HepG2 (cell line): ENCODE data around the gene CENPM. TPM values are rescaled to one million over a fixed set of nuclear protein-coding genes. Genes with fewer than 3 reads are reported as not detected.

Experiments
- ATAC-seq: fragments of 200-7000 bp; cut with Tn5 transposase; 3 replicates; pipeline ENCODE4 v1.9.1; 2020; ENCODE audit warnings: mild to moderate bottlenecking, moderate library complexity
- BruUV-seq: library from RNA; stranded (reverse); fragments of 400-500 nt; replicated peaks from 2 replicates; lab custom pipeline; 2021; lab: Mats Ljungman, UMichigan
- CTCF ChIA-PET: fragments of 300-600 bp; formaldehyde crosslinking; extraction: SDS; loops from one replicate; lab custom pipeline; 2021; ENCODE audit warnings: low total read pairs, inconsistent platforms, low intra/inter-chr PET ratio; lab: Yijun Ruan, JAX
- POLR2A ChIA-PET: fragments of 350-600 bp; sonication (Branson Sonifier 250); formaldehyde crosslinking; loops from one replicate; lab custom pipeline; 2020; ENCODE audit warnings: antibody characterized with exemption, inconsistent platforms; lab: Yijun Ruan, JAX
- DNase-seq: peaks from one replicate; pipeline ENCODE4 v3.0.0-alpha.2; 2015; ENCODE audit warnings: low spot score
- FAIRE-seq: peaks from 3 replicates; lab custom pipeline; 2011; peaks lifted over from hg19 to GRCh38; lab: Jason Lieb, UNC
- H2AFZ ChIP-seq: one replicate; pipeline ENCODE4 v1.6.1; 2011; ENCODE audit warnings: low read length, inconsistent platforms
- H3K27ac ChIP-seq: fragments of 300-600 bp; 3 replicates; pipeline ENCODE4 v1.8.0; 2011; ENCODE audit warnings: mixed run types, mild to moderate bottlenecking, mixed read lengths, low read length, inconsistent platforms; ENCODE audit not compliant: insufficient read depth; ENCODE audit errors: extremely low read length
- H3K27me3 ChIP-seq, 2 experiments: fragments of 200-600 bp in 1 of 2; 2 replicates in 1 of 2; 3 replicates in 1 of 2; pipeline versions ENCODE4 v1.6.0 to v1.8.0; 2011; ENCODE audit warnings: low read length in 2 of 2, mild to moderate bottlenecking in 2 of 2, moderate library complexity in 2 of 2, inconsistent platforms in 1 of 2; ENCODE audit not compliant: insufficient read depth in 2 of 2, control insufficient read depth in 1 of 2
- H3K36me3 ChIP-seq, 2 experiments: fragments of 200-600 bp in 1 of 2; replicated peaks in 1 of 2; 2 replicates in 1 of 2; 3 replicates in 1 of 2; pipeline versions ENCODE4 v1.5.1 to v1.8.0; 2011; ENCODE audit warnings: low read length in 2 of 2, inconsistent platforms in 1 of 2; ENCODE audit not compliant: insufficient read depth in 2 of 2, control insufficient read depth in 1 of 2
- H3K4me1 ChIP-seq: 2 replicates; pipeline ENCODE4 v1.5.1; 2012; ENCODE audit warnings: low read length, inconsistent platforms; ENCODE audit not compliant: insufficient read depth
- H3K4me2 ChIP-seq: 2 replicates; pipeline ENCODE4 v1.6.0; 2011; ENCODE audit warnings: low read depth, low read length, inconsistent platforms
- H3K4me3 ChIP-seq, 3 experiments: fragments of 200-600 bp in 1 of 3; sonication (generic), shearing (Covaris generic) in 1 of 3; replicated peaks in 1 of 3; 2 replicates each; pipeline ENCODE4 v1.5.1; 2011 to 2016; ENCODE audit warnings: low read length in 3 of 3, inconsistent platforms in 2 of 3, low read depth in 2 of 3, mild to moderate bottlenecking in 2 of 3, control low read depth in 1 of 3, mixed read lengths in 1 of 3; ENCODE audit not compliant: insufficient read depth in 1 of 3
- H3K79me2 ChIP-seq: one replicate; pipeline ENCODE4 v1.6.1; 2011; ENCODE audit warnings: low read length, inconsistent platforms; ENCODE audit not compliant: insufficient read depth
- H3K9ac ChIP-seq: 2 replicates; pipeline ENCODE4 v1.6.0; 2011; ENCODE audit warnings: mild to moderate bottlenecking, low read depth, low read length, inconsistent platforms; ENCODE audit not compliant: insufficient read depth
- H3K9me3 ChIP-seq: 2 replicates; pipeline ENCODE4 v1.5.1; 2012; ENCODE audit warnings: mild to moderate bottlenecking, low read length
- H4K20me1 ChIP-seq: 2 replicates; pipeline ENCODE4 v1.6.0; 2011; ENCODE audit warnings: inconsistent platforms, mild to moderate bottlenecking, low read length, moderate library complexity; ENCODE audit not compliant: insufficient read depth
- MXI1 ChIP-seq: IDR thresholded peaks from 3 replicates; pipeline ENCODE4 v1.6.1; 2012; ENCODE audit warnings: low read depth, low read length, inconsistent platforms, borderline replicate concordance
- YEATS2 ChIP-seq: sonication (generic); formaldehyde crosslinking; IDR thresholded peaks from 2 replicates; pipeline ENCODE4 v1.4.0; 2020; ENCODE audit warnings: missing genetic modification reagents, borderline replicate concordance
- ZHX1 ChIP-seq: sonication (generic); formaldehyde crosslinking; IDR thresholded peaks from 2 replicates; pipeline ENCODE4 v1.8.1; 2022; ENCODE audit warnings: low read depth, mild to moderate bottlenecking, missing genetic modification reagents
- ZNF660 ChIP-seq: sonication (generic); formaldehyde crosslinking; IDR thresholded peaks from 2 replicates; pipeline ENCODE4 v1.5.1; 2020; ENCODE audit warnings: mild to moderate bottlenecking, low read depth, missing genetic modification reagents, borderline replicate concordance
- WGBS: methylation state at CpG from one replicate; pipeline ENCODE4 v1.1.6; 2017; ENCODE audit warnings: low lambda C conversion rate; 5-methylcytosine and 5-hydroxymethylcytosine counted together
- in situ Hi-C: cut with HindIII; loops from 2 replicates; pipeline ENCODE4 v1.10.0; 2017; ENCODE audit warnings: low pct_unique_long_range_greater_than_20kb; ENCODE audit not compliant: extremely low pct_ligation_motif_present
- intact Hi-C: fragments of 100-400 bp; cut with micrococcal nuclease; formaldehyde crosslinking; loops from one replicate; pipeline ENCODE4 v1.10.0; 2022; ENCODE audit not compliant: unreplicated experiment
- polyA plus RNA-seq, 8 experiments: library from polyadenylated mRNA; depleted of rRNA in 3 of 8; stranded (reverse) in 7 of 8; unstranded in 1 of 8; fragments of >200 nt; fragmentation: Illumina TruSeq in 4 of 8; extraction: Trizol in 4 of 8; gene quantifications; 2 replicates each; pipeline versions ENCODE4 v1.2.1 to v1.2.3, GENCODE V29; 2011 to 2016; ENCODE audit warnings: low read depth in 4 of 8, missing spikeins in 1 of 8, mixed read lengths in 1 of 8; ENCODE audit not compliant: insufficient read depth in 1 of 8
- total RNA-seq, 5 experiments: library from RNA; depleted of rRNA; stranded (reverse); fragments of >200 nt; fragmentation: Illumina TruSeq; extraction: Trizol; gene quantifications; 2 replicates each; pipeline ENCODE4 v1.2.3, GENCODE V29; 2016; ENCODE audit warnings: low read depth in 1 of 5
- TF ChIP-seq, protein P1 (sequence below), 2 experiments: fragments of 450-650 bp in 1 of 2; sonication (generic) in 1 of 2; formaldehyde crosslinking; IDR thresholded peaks; 2 replicates each; pipeline versions ENCODE4 v1.5.0 to v1.8.0; 2020 to 2022; ENCODE audit warnings: mild to moderate bottlenecking in 1 of 2, missing genetic modification reagents in 1 of 2

Gene CENPM
- total and polyA plus RNA-seq, 2 of the 13 experiments (the other 11 are each of a cell fraction or from before 2014, with no cell fraction given) = 11.2 to 37.3 TPM

- BruUV-seq = no TSS peak
- no peak for FAIRE-seq
- Histone ChIP-seq H3K27ac (no peak overlapping the region), H3K9ac (no peak overlapping the region), H3K27me3 (peaks cover 7 to 61% of the 10 kb centered on the region in 2 experiments), H3K79me2 (no peaks in the 10 kb centered on the region), H2AFZ (no peak overlapping the region), H3K36me3 (no peaks in the 10 kb centered on the region), H3K4me1 (peaks cover 46% of the 10 kb centered on the region), H3K4me2 (no peak overlapping the region), H3K4me3 (no peak overlapping the region), H3K9me3 (no peaks in the 10 kb centered on the region), H4K20me1 (peaks cover 4% of the 10 kb centered on the region; the same call in 1 of the 2 replicates)
- intact Hi-C loops = no loop called here
- POLR2A ChIA-PET = no interaction called here
- in situ Hi-C loops = no loop called here
- WGBS = 51% methylated on average over 10 of the region's 21 CpGs
- CTCF ChIA-PET = no interaction called here
- no peak for DNase-seq
- ATAC-seq = no peak
- TF ChIP-seq YEATS2 (no peak), MXI1 (no peak), ZNF660 (CRISPR knock-in tag) (no peak), ZHX1 (CRISPR knock-in tag) (no peak)
- TF ChIP-seq, protein P1, sequence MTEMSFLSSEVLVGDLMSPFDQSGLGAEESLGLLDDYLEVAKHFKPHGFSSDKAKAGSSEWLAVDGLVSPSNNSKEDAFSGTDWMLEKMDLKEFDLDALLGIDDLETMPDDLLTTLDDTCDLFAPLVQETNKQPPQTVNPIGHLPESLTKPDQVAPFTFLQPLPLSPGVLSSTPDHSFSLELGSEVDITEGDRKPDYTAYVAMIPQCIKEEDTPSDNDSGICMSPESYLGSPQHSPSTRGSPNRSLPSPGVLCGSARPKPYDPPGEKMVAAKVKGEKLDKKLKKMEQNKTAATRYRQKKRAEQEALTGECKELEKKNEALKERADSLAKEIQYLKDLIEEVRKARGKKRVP (CRISPR knock-in tag; IDR thresholded peaks at IDR 0.05) = no peak
Measured at GRCh38 chr22:41920271-41920976, 26.5 kb downstream of the CENPM start.
